Measurements from ENCODE around the gene TNK1. TPM values are rescaled to one million over a fixed set of nuclear protein-coding genes. Genes with fewer than 3 reads are reported as not detected.
A peak's percentile ranks its signal among the peaks of the same experiment; 100 is the strongest.

Gene TNK1
- total RNA-seq, 1 experiment from 2014 or later, result 6.1 TPM

DNA sequence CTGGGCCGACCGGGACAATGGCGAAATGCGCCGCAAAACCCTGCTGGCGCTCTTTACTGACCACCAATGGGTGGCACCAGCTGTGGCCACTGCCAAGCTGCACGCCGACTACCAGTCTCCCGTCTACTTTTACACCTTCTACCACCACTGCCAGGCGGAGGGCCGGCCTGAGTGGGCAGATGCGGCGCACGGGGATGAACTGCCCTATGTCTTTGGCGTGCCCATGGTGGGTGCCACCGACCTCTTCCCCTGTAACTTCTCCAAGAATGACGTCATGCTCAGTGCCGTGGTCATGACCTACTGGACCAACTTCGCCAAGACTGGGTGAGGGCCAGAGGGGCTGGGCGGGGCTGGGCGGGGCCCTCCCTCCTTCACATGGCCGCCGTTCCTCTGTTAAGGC is 34.9 kb downstream of the TNK1 start:
- intact Hi-C loops (cut with micrococcal nuclease; ENCODE audit: unreplicated experiment), result no loop called here
- TF ChIP-seq, protein P1, sequence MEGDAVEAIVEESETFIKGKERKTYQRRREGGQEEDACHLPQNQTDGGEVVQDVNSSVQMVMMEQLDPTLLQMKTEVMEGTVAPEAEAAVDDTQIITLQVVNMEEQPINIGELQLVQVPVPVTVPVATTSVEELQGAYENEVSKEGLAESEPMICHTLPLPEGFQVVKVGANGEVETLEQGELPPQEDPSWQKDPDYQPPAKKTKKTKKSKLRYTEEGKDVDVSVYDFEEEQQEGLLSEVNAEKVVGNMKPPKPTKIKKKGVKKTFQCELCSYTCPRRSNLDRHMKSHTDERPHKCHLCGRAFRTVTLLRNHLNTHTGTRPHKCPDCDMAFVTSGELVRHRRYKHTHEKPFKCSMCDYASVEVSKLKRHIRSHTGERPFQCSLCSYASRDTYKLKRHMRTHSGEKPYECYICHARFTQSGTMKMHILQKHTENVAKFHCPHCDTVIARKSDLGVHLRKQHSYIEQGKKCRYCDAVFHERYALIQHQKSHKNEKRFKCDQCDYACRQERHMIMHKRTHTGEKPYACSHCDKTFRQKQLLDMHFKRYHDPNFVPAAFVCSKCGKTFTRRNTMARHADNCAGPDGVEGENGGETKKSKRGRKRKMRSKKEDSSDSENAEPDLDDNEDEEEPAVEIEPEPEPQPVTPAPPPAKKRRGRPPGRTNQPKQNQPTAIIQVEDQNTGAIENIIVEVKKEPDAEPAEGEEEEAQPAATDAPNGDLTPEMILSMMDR (IDR thresholded peaks at IDR 0.05; ENCODE audit: insufficient read depth in 1 of 2, low read depth in 1 of 2, low read length in 1 of 2, severe bottlenecking in 1 of 2, unreplicated experiment in 1 of 2), result no peak
- H3K27me3 Mint-ChIP-seq (ENCODE audit: insufficient read depth, unreplicated experiment), result no peaks in the 10 kb centered on the region
- peak overlapping the region; percentile 73 for H3K27ac Mint-ChIP-seq (ENCODE audit: unreplicated experiment)
- H3K27me3 ChIP-seq (replicated peaks; ENCODE audit: control insufficient read depth, insufficient read depth, low read length), result no peaks in the 10 kb centered on the region
- no peak overlapping the region for H3K4me3 ChIP-seq (ENCODE audit: low read depth, low read length)
- no peak for DNase-seq
- H3K9me3 Mint-ChIP-seq (ENCODE audit: unreplicated experiment), result no peaks in the 10 kb centered on the region
- BruUV-seq (replicated peaks), result no TSS peak
- CTCF ChIA-PET, result no interaction called here
- no peaks in the 10 kb centered on the region for H3K4me1 Mint-ChIP-seq (ENCODE audit: low read depth, unreplicated experiment)
- no peak overlapping the region for H3K4me3 Mint-ChIP-seq (ENCODE audit: unreplicated experiment)
- no peaks in the 10 kb centered on the region for H3K36me3 Mint-ChIP-seq (ENCODE audit: insufficient read depth, unreplicated experiment)
- POLR2A ChIA-PET, result no interaction called here
- H3K4me1 ChIP-seq, result no peaks in the 10 kb centered on the region
- H3K36me3 ChIP-seq (ENCODE audit: control insufficient read depth, insufficient read depth, low read length), result no peaks in the 10 kb centered on the region
- H3K9me3 ChIP-seq, result no peaks in the 10 kb centered on the region

GRCh38 chr17:7416323-7416722 is 35.4 kb downstream of the TNK1 start:
- H3K36me3 Mint-ChIP-seq (ENCODE audit: insufficient read depth, unreplicated experiment), result no peaks in the 10 kb centered on the region

DNA sequence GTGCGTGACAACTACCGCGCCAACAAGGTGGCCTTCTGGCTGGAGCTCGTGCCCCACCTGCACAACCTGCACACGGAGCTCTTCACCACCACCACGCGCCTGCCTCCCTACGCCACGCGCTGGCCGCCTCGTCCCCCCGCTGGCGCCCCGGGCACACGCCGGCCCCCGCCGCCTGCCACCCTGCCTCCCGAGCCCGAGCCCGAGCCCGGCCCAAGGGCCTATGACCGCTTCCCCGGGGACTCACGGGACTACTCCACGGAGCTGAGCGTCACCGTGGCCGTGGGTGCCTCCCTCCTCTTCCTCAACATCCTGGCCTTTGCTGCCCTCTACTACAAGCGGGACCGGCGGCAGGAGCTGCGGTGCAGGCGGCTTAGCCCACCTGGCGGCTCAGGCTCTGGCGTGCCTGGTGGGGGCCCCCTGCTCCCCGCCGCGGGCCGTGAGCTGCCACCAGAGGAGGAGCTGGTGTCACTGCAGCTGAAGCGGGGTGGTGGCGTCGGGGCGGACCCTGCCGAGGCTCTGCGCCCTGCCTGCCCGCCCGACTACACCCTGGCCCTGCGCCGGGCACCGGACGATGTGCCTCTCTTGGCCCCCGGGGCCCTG is 36.3 kb downstream of the TNK1 start:
- H3K27me3 ChIP-seq (replicated peaks; ENCODE audit: control insufficient read depth, insufficient read depth, low read length), result no peaks in the 10 kb centered on the region
- Mint-ChIP-seq H3K36me3 (ENCODE audit: insufficient read depth, unreplicated experiment) (no peaks in the 10 kb centered on the region), H3K9me3 (ENCODE audit: unreplicated experiment) (no peaks in the 10 kb centered on the region), H3K27ac (ENCODE audit: unreplicated experiment) (no peak overlapping the region), H3K4me3 (ENCODE audit: unreplicated experiment) (no peak overlapping the region), H3K27me3 (ENCODE audit: insufficient read depth, unreplicated experiment) (no peaks in the 10 kb centered on the region), H3K4me1 (ENCODE audit: low read depth, unreplicated experiment) (no peaks in the 10 kb centered on the region)
- no peaks in the 10 kb centered on the region for H3K4me1 ChIP-seq
- CTCF ChIA-PET, result no interaction called here
- DNase-seq, result no peak
- intact Hi-C loops (cut with micrococcal nuclease; ENCODE audit: unreplicated experiment), result no loop called here
- TF ChIP-seq, protein P1 (IDR thresholded peaks at IDR 0.05; ENCODE audit: insufficient read depth in 1 of 2, low read depth in 1 of 2, low read length in 1 of 2, severe bottlenecking in 1 of 2, unreplicated experiment in 1 of 2), result no peak
- no peaks in the 10 kb centered on the region for H3K36me3 ChIP-seq (ENCODE audit: control insufficient read depth, insufficient read depth, low read length)
- BruUV-seq (replicated peaks), result no TSS peak
- H3K4me3 ChIP-seq (ENCODE audit: low read depth, low read length), result no peak overlapping the region
- H3K9me3 ChIP-seq, result no peaks in the 10 kb centered on the region
- POLR2A ChIA-PET, result no interaction called here

More at GRCh38 chr17:7416323-7416722, 35.4 kb downstream of the TNK1 start:
- Histone ChIP-seq H3K9me3 (no peaks in the 10 kb centered on the region), H3K4me3 (ENCODE audit: low read depth, low read length) (no peak overlapping the region), H3K27me3 (replicated peaks; ENCODE audit: control insufficient read depth, insufficient read depth, low read length) (no peaks in the 10 kb centered on the region), H3K36me3 (ENCODE audit: control insufficient read depth, insufficient read depth, low read length) (no peaks in the 10 kb centered on the region), H3K4me1 (no peaks in the 10 kb centered on the region)
- Mint-ChIP-seq H3K4me1 (ENCODE audit: low read depth, unreplicated experiment) (no peaks in the 10 kb centered on the region), H3K9me3 (ENCODE audit: unreplicated experiment) (no peaks in the 10 kb centered on the region), H3K27ac (ENCODE audit: unreplicated experiment) (peak overlapping the region; percentile 73), H3K4me3 (ENCODE audit: unreplicated experiment) (no peak overlapping the region), H3K27me3 (ENCODE audit: insufficient read depth, unreplicated experiment) (no peaks in the 10 kb centered on the region)
- TF ChIP-seq, protein P1 (IDR thresholded peaks at IDR 0.05; ENCODE audit: insufficient read depth in 1 of 2, low read depth in 1 of 2, low read length in 1 of 2, severe bottlenecking in 1 of 2, unreplicated experiment in 1 of 2), result peak in 1 of 2 experiments; percentile 4
- CTCF ChIA-PET, result no interaction called here
- intact Hi-C loops (cut with micrococcal nuclease; ENCODE audit: unreplicated experiment), result no loop called here
- BruUV-seq (replicated peaks), result no TSS peak
- POLR2A ChIA-PET, result no interaction called here
- DNase-seq, result no peak

All from Caco-2 (cell line).